GM21381 (cell line): Measurements from ENCODE around the gene HIC1.

ENCODE experiments used
- ATAC-seq: cut with Tn5 transposase; IDR thresholded peaks from one replicate; pipeline ENCODE4 v1.9.1; 2021; ENCODE audit warnings: mild to moderate bottlenecking, moderate library complexity; ENCODE audit not compliant: unreplicated experiment

HIC1 gene

GRCh38 chr17:2044263-2044894 lies 10.5 kb upstream of the HIC1 start:
- no peak for ATAC-seq

GRCh38 chr17:2047590-2047989 lies 7.3 kb upstream of the HIC1 start:
- no peak for ATAC-seq

GRCh38 chr17:2048805-2049204 lies 6.1 kb upstream of the HIC1 start:
- no peak for ATAC-seq

- ATAC-seq = peak; percentile 45
These were observed 5.3 kb upstream of the HIC1 start for GRCh38 chr17:2049333-2050299.

- peak; percentile 8 for ATAC-seq
These were observed 4.4 kb upstream of the HIC1 start for GRCh38 chr17:2050300-2051060.

- ATAC-seq = no peak
These were observed 3.6 kb upstream of the HIC1 start for GRCh38 chr17:2051061-2051932.

GRCh38 chr17:2051933-2052559 lies 2.9 kb upstream of the HIC1 start:
- ATAC-seq = no peak

GRCh38 chr17:2053380-2054261 lies 1.3 kb upstream of the HIC1 start:
- no peak for ATAC-seq

- no peak for ATAC-seq
These were observed 716 bp upstream of the HIC1 start for GRCh38 chr17:2054262-2054511.

GRCh38 chr17:2055292-2056205 lies 646 bp downstream of the HIC1 start:
- peak; percentile 4 for ATAC-seq

- ATAC-seq = no peak
These were observed 1.6 kb downstream of the HIC1 start for GRCh38 chr17:2056206-2057174.

GRCh38 chr17:2057175-2057759 lies 2.4 kb downstream of the HIC1 start:
- no peak for ATAC-seq

GRCh38 chr17:2057760-2058585 lies 3.1 kb downstream of the HIC1 start:
- ATAC-seq = no peak

- ATAC-seq = no peak
These were observed 4.0 kb downstream of the HIC1 start for GRCh38 chr17:2058586-2059546.
